Measurements from ENCODE around the gene SCGB1D1.

SCGB1D1 gene

DNA sequence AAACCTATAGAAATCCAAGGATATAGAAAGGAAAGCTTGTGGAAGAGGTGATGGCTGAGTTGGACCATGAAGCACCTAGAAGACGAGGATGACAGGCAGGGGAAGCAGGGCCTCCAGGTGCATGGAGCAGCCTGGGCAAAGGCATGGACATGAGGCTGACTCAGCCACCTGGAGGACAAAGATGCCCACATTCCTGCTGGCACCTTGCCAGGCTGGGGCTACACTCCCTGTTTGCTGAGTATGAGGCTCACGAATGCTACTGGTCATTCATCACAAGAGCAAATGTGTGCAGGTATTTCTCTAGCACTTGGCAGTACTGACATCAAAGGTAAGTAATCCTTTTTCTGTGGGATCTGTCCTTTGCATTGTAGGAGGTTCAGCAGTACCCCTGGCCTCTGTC lies 11.4 kb downstream of the SCGB1D1 start:
- Histone ChIP-seq H3F3A (ENCODE audit: insufficient read depth, low read length) (no peaks in the 10 kb centered on the region), H4K20me1 (ENCODE audit: insufficient read depth, low read length) (no peaks in the 10 kb centered on the region), H3K4me3 (ENCODE audit: low read depth, low read length, poor library complexity, severe bottlenecking) (no peak overlapping the region), H3K9ac (ENCODE audit: low read length) (no peak overlapping the region), H3K27ac (ENCODE audit: low read depth, low read length, poor library complexity, severe bottlenecking) (no peak overlapping the region), H3K79me2 (ENCODE audit: insufficient read depth, low read length) (no peaks in the 10 kb centered on the region), H3K4me1 (ENCODE audit: insufficient read depth, low read length, severe bottlenecking) (no peaks in the 10 kb centered on the region), H3K27me3 (ENCODE audit: insufficient read depth, low read length) (no peaks in the 10 kb centered on the region), H3K9me2 (ENCODE audit: low read depth, low read length) (no peaks in the 10 kb centered on the region), H2AFZ (ENCODE audit: low read length) (no peak overlapping the region), H3K4me2 (ENCODE audit: low read length) (no peak overlapping the region), H3K9me3 (ENCODE audit: low read length) (no peaks in the 10 kb centered on the region), H3K36me3 (ENCODE audit: insufficient read depth, low read length) (no peaks in the 10 kb centered on the region)
- TF ChIP-seq EZH2 (IDR thresholded peaks at IDR 0.05; ENCODE audit: borderline replicate concordance, low read length) = no peak
- TF ChIP-seq, protein P1, sequence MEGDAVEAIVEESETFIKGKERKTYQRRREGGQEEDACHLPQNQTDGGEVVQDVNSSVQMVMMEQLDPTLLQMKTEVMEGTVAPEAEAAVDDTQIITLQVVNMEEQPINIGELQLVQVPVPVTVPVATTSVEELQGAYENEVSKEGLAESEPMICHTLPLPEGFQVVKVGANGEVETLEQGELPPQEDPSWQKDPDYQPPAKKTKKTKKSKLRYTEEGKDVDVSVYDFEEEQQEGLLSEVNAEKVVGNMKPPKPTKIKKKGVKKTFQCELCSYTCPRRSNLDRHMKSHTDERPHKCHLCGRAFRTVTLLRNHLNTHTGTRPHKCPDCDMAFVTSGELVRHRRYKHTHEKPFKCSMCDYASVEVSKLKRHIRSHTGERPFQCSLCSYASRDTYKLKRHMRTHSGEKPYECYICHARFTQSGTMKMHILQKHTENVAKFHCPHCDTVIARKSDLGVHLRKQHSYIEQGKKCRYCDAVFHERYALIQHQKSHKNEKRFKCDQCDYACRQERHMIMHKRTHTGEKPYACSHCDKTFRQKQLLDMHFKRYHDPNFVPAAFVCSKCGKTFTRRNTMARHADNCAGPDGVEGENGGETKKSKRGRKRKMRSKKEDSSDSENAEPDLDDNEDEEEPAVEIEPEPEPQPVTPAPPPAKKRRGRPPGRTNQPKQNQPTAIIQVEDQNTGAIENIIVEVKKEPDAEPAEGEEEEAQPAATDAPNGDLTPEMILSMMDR (IDR thresholded peaks at IDR 0.05; ENCODE audit: low read length) = no peak

DNA sequence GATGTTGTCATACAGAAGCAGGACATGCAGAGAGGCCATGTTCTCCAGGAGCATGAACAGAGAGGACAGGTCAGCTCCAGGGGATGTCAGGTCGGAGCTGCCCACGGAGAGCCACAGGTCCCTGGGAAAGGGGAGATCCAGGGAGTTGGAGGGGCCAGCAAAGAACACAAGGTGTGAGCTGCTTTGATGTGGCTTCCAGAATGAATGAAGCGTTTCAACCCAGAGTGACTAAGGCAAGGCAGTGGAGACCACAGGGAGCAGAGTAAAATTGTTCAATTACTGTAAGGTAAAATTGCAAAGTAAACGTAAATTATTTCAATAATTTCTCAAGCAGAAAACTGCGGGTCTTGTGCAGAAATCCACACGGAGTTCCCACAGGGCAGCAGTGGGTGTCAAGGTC lies 12.9 kb downstream of the SCGB1D1 start:
- H3F3A ChIP-seq (ENCODE audit: insufficient read depth, low read length) = no peaks in the 10 kb centered on the region
- H3K9me3 ChIP-seq (ENCODE audit: low read length) = no peaks in the 10 kb centered on the region
- no peaks in the 10 kb centered on the region for H3K36me3 ChIP-seq (ENCODE audit: insufficient read depth, low read length)
- no peaks in the 10 kb centered on the region for H3K9me2 ChIP-seq (ENCODE audit: low read depth, low read length)
- H2AFZ ChIP-seq (ENCODE audit: low read length) = no peak overlapping the region
- TF ChIP-seq, protein P1 (IDR thresholded peaks at IDR 0.05; ENCODE audit: low read length) = no peak
- no peak for TF ChIP-seq EZH2 (IDR thresholded peaks at IDR 0.05; ENCODE audit: borderline replicate concordance, low read length)
- H3K9ac ChIP-seq (ENCODE audit: low read length) = no peak overlapping the region
- H3K4me1 ChIP-seq (ENCODE audit: insufficient read depth, low read length, severe bottlenecking) = no peaks in the 10 kb centered on the region
- H3K27me3 ChIP-seq (ENCODE audit: insufficient read depth, low read length) = no peaks in the 10 kb centered on the region
- H3K4me3 ChIP-seq (ENCODE audit: low read depth, low read length, poor library complexity, severe bottlenecking) = no peak overlapping the region
- H3K79me2 ChIP-seq (ENCODE audit: insufficient read depth, low read length) = no peaks in the 10 kb centered on the region
- no peaks in the 10 kb centered on the region for H4K20me1 ChIP-seq (ENCODE audit: insufficient read depth, low read length)
- no peak overlapping the region for H3K4me2 ChIP-seq (ENCODE audit: low read length)
- H3K27ac ChIP-seq (ENCODE audit: low read depth, low read length, poor library complexity, severe bottlenecking) = no peak overlapping the region

DNA sequence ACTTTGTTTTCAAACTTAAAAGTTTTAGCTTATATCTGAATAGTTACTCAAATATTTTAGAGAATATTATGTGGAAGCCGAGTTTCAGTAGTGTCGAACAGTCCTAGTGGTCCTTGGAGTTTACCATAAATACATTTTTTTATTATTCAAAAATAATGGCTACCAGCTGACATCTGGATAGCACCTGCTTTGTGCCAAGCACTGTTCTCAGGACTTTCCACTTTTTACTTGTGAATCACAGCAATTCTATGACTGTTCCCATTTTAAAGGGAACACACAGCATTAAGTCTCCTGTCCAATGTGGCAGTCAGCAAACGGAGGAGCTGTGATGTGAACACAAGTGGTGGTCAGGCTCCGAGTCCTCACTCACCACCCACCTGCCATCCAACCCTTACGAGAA lies 14.4 kb downstream of the SCGB1D1 start:
- H3K9me3 ChIP-seq (ENCODE audit: low read length) = no peaks in the 10 kb centered on the region
- H3K9me2 ChIP-seq (ENCODE audit: low read depth, low read length) = no peaks in the 10 kb centered on the region
- no peaks in the 10 kb centered on the region for H3F3A ChIP-seq (ENCODE audit: insufficient read depth, low read length)
- no peaks in the 10 kb centered on the region for H3K4me1 ChIP-seq (ENCODE audit: insufficient read depth, low read length, severe bottlenecking)
- no peak overlapping the region for H2AFZ ChIP-seq (ENCODE audit: low read length)
- H3K79me2 ChIP-seq (ENCODE audit: insufficient read depth, low read length) = no peaks in the 10 kb centered on the region
- H4K20me1 ChIP-seq (ENCODE audit: insufficient read depth, low read length) = no peaks in the 10 kb centered on the region
- H3K4me2 ChIP-seq (ENCODE audit: low read length) = no peak overlapping the region
- H3K4me3 ChIP-seq (ENCODE audit: low read depth, low read length, poor library complexity, severe bottlenecking) = no peak overlapping the region
- TF ChIP-seq, protein P1 (IDR thresholded peaks at IDR 0.05; ENCODE audit: low read length) = no peak
- TF ChIP-seq EZH2 (IDR thresholded peaks at IDR 0.05; ENCODE audit: borderline replicate concordance, low read length) = no peak
- no peak overlapping the region for H3K27ac ChIP-seq (ENCODE audit: low read depth, low read length, poor library complexity, severe bottlenecking)
- H3K9ac ChIP-seq (ENCODE audit: low read length) = no peak overlapping the region
- no peaks in the 10 kb centered on the region for H3K36me3 ChIP-seq (ENCODE audit: insufficient read depth, low read length)
- H3K27me3 ChIP-seq (ENCODE audit: insufficient read depth, low read length) = no peaks in the 10 kb centered on the region

Data from OCI-LY1 (cell line).